ENCODE data around the gene SLX4IP.
A peak's percentile ranks its signal among the peaks of the same experiment; 100 is the strongest.

SLX4IP gene

GRCh38 chr20:10662151-10662550 is 227.0 kb downstream of the SLX4IP start:
- DNase-seq (ENCODE audit: low read depth), result no peak
- no peak for TF ChIP-seq CTCF (IDR thresholded peaks at IDR 0.05; ENCODE audit: low read length, missing control alignments)
- H3K4me3 ChIP-seq (replicated peaks; ENCODE audit: low read depth, low read length), result no peak overlapping the region

GRCh38 chr20:10662661-10663458 is 227.8 kb downstream of the SLX4IP start:
- no peak for TF ChIP-seq CTCF (IDR thresholded peaks at IDR 0.05; ENCODE audit: low read length, missing control alignments)
- DNase-seq (ENCODE audit: low read depth), result no peak
- H3K4me3 ChIP-seq (replicated peaks; ENCODE audit: low read depth, low read length), result no peak overlapping the region

- no peak for DNase-seq (ENCODE audit: low read depth)
- no peak overlapping the region for H3K4me3 ChIP-seq (replicated peaks; ENCODE audit: low read depth, low read length)
- no peak for TF ChIP-seq CTCF (IDR thresholded peaks at IDR 0.05; ENCODE audit: low read length, missing control alignments)
Observed at GRCh38 chr20:10663756-10664155, 228.7 kb downstream of the SLX4IP start.

GRCh38 chr20:10665027-10665561 is 230.0 kb downstream of the SLX4IP start:
- peak; percentile 45 for DNase-seq (ENCODE audit: low read depth)
- H3K4me3 ChIP-seq (replicated peaks; ENCODE audit: low read depth, low read length), result no peak overlapping the region
- TF ChIP-seq CTCF (IDR thresholded peaks at IDR 0.05; ENCODE audit: low read length, missing control alignments), result no peak

GRCh38 chr20:10665791-10666190 is 230.7 kb downstream of the SLX4IP start:
- no peak overlapping the region for H3K4me3 ChIP-seq (replicated peaks; ENCODE audit: low read depth, low read length)
- DNase-seq (ENCODE audit: low read depth), result peak; percentile 47
- no peak for TF ChIP-seq CTCF (IDR thresholded peaks at IDR 0.05; ENCODE audit: low read length, missing control alignments)

- no peak overlapping the region for H3K4me3 ChIP-seq (replicated peaks; ENCODE audit: low read depth, low read length)
- DNase-seq (ENCODE audit: low read depth), result no peak
- TF ChIP-seq CTCF (IDR thresholded peaks at IDR 0.05; ENCODE audit: low read length, missing control alignments), result no peak
Observed at GRCh38 chr20:10666221-10667076, 231.3 kb downstream of the SLX4IP start.

All from fibroblast of pulmonary artery (primary cell).